Glutamatergic neuron (in vitro differentiated cells): Measurements from ENCODE around the gene FJX1. TPM values are rescaled to one million over a fixed set of nuclear protein-coding genes. Genes with fewer than 3 reads are reported as not detected.

Experiments used
- DNase-seq: peaks from one replicate; pipeline ENCODE4 v3.0.0; 2022
- H3K27ac Mint-ChIP-seq: one replicate; pipeline ENCODE4 v1.8.0; 2020; ENCODE audit warnings: mild to moderate bottlenecking, mixed read lengths, inconsistent platforms; ENCODE audit not compliant: unreplicated experiment
- H3K27me3 Mint-ChIP-seq: one replicate; pipeline ENCODE4 v1.8.0; 2020; ENCODE audit warnings: mild to moderate bottlenecking, moderate library complexity, mixed read lengths, inconsistent platforms; ENCODE audit not compliant: unreplicated experiment
- H3K36me3 Mint-ChIP-seq: one replicate; pipeline ENCODE4 v1.8.0; 2020; ENCODE audit warnings: mild to moderate bottlenecking, mixed read lengths, inconsistent platforms; ENCODE audit not compliant: unreplicated experiment
- H3K4me1 Mint-ChIP-seq: one replicate; pipeline ENCODE4 v1.8.0; 2020; ENCODE audit warnings: mild to moderate bottlenecking, low read depth, mixed read lengths, inconsistent platforms; ENCODE audit not compliant: unreplicated experiment
- H3K4me3 Mint-ChIP-seq: one replicate; pipeline ENCODE4 v1.8.0; 2020; ENCODE audit warnings: mild to moderate bottlenecking, mixed read lengths, inconsistent platforms; ENCODE audit not compliant: unreplicated experiment
- H3K9me3 Mint-ChIP-seq: one replicate; pipeline ENCODE4 v1.8.0; 2020; ENCODE audit warnings: mild to moderate bottlenecking, moderate library complexity, mixed read lengths, inconsistent platforms; ENCODE audit not compliant: unreplicated experiment
- CTCF ChIP-seq: fragments of 200-600 bp; sonication (generic); IDR thresholded peaks from one replicate; pipeline ENCODE4 v1.5.0; 2021; ENCODE audit not compliant: partially characterized antibody, unreplicated experiment
- total RNA-seq: library from RNA; stranded (reverse); fragmentation: NEBNext Ultra II Directional; extraction: Animal tissue kit (Norgen Biotek cat#: 25700); gene quantifications from one replicate; pipeline ENCODE4 v1.2.1, GENCODE V29; 2021; ENCODE audit not compliant: unreplicated experiment

The FJX1 gene
- total RNA-seq, 1 donor from 2014 or later: 74.3 TPM

DNA sequence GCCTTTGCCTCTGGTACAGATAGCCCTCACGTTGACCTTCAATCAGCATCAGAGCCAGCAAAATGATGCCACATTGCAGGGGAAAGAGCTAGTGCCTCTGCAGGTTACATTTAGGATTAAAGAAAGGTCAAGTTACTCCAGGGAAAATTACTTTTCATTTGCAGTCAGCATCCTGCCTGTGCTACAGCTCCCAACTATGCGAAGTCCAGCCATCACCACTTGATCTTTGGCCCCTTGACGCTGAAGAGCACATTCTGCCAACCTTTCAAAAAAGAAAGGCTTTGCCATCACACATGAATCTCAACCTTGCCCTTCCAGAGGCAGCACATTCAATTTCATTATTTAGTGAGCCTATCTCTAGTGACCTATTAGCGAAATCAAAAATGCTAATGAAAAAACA is 11.3 kb downstream of the FJX1 start:
- Mint-ChIP-seq H3K36me3 (no peaks in the 10 kb centered on the region), H3K4me3 (no peak overlapping the region), H3K27me3 (peaks cover 2% of the 10 kb centered on the region), H3K4me1 (peaks cover 4% of the 10 kb centered on the region), H3K27ac (no peak overlapping the region), H3K9me3 (no peaks in the 10 kb centered on the region)
- DNase-seq: no peak
- no peak for TF ChIP-seq CTCF

DNA sequence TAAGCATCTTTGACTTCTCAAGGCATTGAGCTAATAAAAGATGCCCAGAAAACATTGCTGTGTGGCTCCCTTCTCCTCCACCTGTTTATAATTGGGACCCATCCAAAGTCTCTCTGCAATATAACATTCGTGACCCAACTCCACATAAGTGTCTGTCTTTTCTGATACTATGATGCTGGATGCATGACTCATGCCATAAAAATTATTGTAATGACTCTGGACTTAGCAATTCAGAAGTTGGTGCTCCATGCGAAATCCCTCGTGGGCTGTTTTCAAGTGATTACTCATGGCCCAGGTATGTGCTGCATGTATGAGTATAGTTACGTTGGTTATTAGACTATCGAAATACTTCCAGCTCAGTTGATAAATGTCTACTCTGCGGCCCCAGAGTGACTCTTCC is 11.7 kb downstream of the FJX1 start:
- Mint-ChIP-seq H3K27ac (no peak overlapping the region), H3K4me3 (no peak overlapping the region), H3K4me1 (peaks cover 4% of the 10 kb centered on the region), H3K27me3 (peaks cover 2% of the 10 kb centered on the region), H3K36me3 (no peaks in the 10 kb centered on the region), H3K9me3 (no peaks in the 10 kb centered on the region)
- no peak for TF ChIP-seq CTCF
- no peak for DNase-seq

DNA sequence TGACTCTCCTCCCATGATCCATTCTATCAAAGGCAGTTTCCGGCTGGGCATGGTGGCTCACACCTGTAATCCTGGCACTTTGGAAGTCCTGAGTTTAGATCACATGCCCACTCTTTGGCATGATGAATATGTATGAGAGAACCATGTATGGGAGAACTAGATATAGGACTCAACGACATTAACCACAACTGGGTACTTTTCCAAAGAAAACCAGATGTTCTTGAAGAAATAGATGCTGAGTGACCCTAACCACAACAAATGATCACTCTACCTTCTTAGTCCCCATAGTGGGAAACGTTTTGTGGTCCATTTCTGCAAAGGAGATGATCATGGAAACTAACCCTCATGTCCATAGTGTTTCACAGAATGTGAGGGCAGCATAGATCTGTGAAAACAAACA is 13.6 kb downstream of the FJX1 start:
- Mint-ChIP-seq H3K36me3 (no peaks in the 10 kb centered on the region), H3K4me3 (no peak overlapping the region), H3K27me3 (peaks cover 2% of the 10 kb centered on the region), H3K4me1 (peaks cover 4% of the 10 kb centered on the region), H3K9me3 (no peaks in the 10 kb centered on the region), H3K27ac (no peak overlapping the region)
- TF ChIP-seq CTCF: no peak
- no peak for DNase-seq

- no peak for DNase-seq
- no peaks in the 10 kb centered on the region for H3K9me3 Mint-ChIP-seq
- peaks cover 4% of the 10 kb centered on the region for H3K4me1 Mint-ChIP-seq
- no peak for TF ChIP-seq CTCF
- H3K4me3 Mint-ChIP-seq: peak overlapping the region; percentile 9
- peak overlapping the region; percentile 36 for H3K27ac Mint-ChIP-seq
- H3K36me3 Mint-ChIP-seq: no peaks in the 10 kb centered on the region
- H3K27me3 Mint-ChIP-seq: no peaks in the 10 kb centered on the region
Measured at GRCh38 chr11:35632301-35632700, 14.0 kb downstream of the FJX1 start.

- TF ChIP-seq CTCF: no peak
- Mint-ChIP-seq H3K9me3 (no peaks in the 10 kb centered on the region), H3K4me3 (no peak overlapping the region), H3K27me3 (no peaks in the 10 kb centered on the region), H3K27ac (no peak overlapping the region), H3K4me1 (peaks cover 4% of the 10 kb centered on the region), H3K36me3 (no peaks in the 10 kb centered on the region)
- DNase-seq: no peak
Measured at GRCh38 chr11:35633827-35634423, 15.7 kb downstream of the FJX1 start.
